Gastrocnemius medialis (tissue), 4 donors: ENCODE measurements around the gene KIRREL3.

Experiments
- CTCF ChIP-seq, 5 experiments: fragments of 450-650 bp in 3 of 5; fragments of 200-600 bp in 2 of 5; sonication (generic) in 2 of 5; IDR thresholded peaks in 4 of 5; conservative IDR thresholded peaks in 1 of 5; 1 replicate in 4 of 5; 2 replicates in 1 of 5; pipeline ENCODE4 v1.5.1; 2016 to 2019; ENCODE audit warnings: antibody characterized with exemption in 5 of 5, mild to moderate bottlenecking in 3 of 5, moderate library complexity in 3 of 5
- POLR2A ChIP-seq, 2 donors: fragments of 450-650 bp; IDR thresholded peaks; one replicate each; pipeline ENCODE4 v1.6.1; 2017; ENCODE audit warnings: antibody characterized with exemption in 2 of 2, mild to moderate bottlenecking in 2 of 2, moderate library complexity in 2 of 2

GRCh38 chr11:126421271-126421671 is 579.3 kb downstream of the KIRREL3 start:
- TF ChIP-seq CTCF (IDR thresholded peaks at IDR 0.05 in 4 of 5, conservative IDR thresholded peaks at IDR 0.05 in 1 of 5) (no peak), POLR2A (IDR thresholded peaks at IDR 0.05) (no peak)
